ENCODE data around the gene KRTDAP.

Gene KRTDAP

GRCh38 chr19:35490364-35490763 is at the start of gene KRTDAP:
Gene KRTDAP (minus strand): TSS chr19:35490464. CDS start chr19:35490442, 22 bp downstream.
- H3K4me3 ChIP-seq (ENCODE audit: low read depth, low read length) = no peak within 1 kb of the TSS
- no peak for DNase-seq (ENCODE audit: low read depth)
- no peak for TF ChIP-seq CTCF (IDR thresholded peaks at IDR 0.05; ENCODE audit: insufficient read depth, low read depth, low read length, missing control alignments)

GRCh38 chr19:35539850-35540249 is 49.6 kb upstream of the KRTDAP start:
- DNase-seq (ENCODE audit: low read depth) = no peak
- no peak for TF ChIP-seq CTCF (IDR thresholded peaks at IDR 0.05; ENCODE audit: insufficient read depth, low read depth, low read length, missing control alignments)
- H3K4me3 ChIP-seq (ENCODE audit: low read depth, low read length) = no peak overlapping the region

GRCh38 chr19:35539314-35539713 is 49.0 kb upstream of the KRTDAP start:
- TF ChIP-seq CTCF (IDR thresholded peaks at IDR 0.05; ENCODE audit: insufficient read depth, low read depth, low read length, missing control alignments) = no peak
- DNase-seq (ENCODE audit: low read depth) = no peak
- H3K4me3 ChIP-seq (ENCODE audit: low read depth, low read length) = no peak overlapping the region

- no peak for TF ChIP-seq CTCF (IDR thresholded peaks at IDR 0.05; ENCODE audit: insufficient read depth, low read depth, low read length, missing control alignments)
- no peak for DNase-seq (ENCODE audit: low read depth)
- no peak overlapping the region for H3K4me3 ChIP-seq (ENCODE audit: low read depth, low read length)
Measured at GRCh38 chr19:35534803-35535480, 44.7 kb upstream of the KRTDAP start.

GRCh38 chr19:35533822-35534392 is 43.6 kb upstream of the KRTDAP start:
- TF ChIP-seq CTCF (IDR thresholded peaks at IDR 0.05; ENCODE audit: insufficient read depth, low read depth, low read length, missing control alignments) = no peak
- H3K4me3 ChIP-seq (ENCODE audit: low read depth, low read length) = no peak overlapping the region
- DNase-seq (ENCODE audit: low read depth) = peak; percentile 59

GRCh38 chr19:35533201-35533821 is 43.0 kb upstream of the KRTDAP start, which contains the start of gene GAPDHS:
Gene GAPDHS (plus strand): TSS chr19:35533456. CDS start chr19:35533528, 72 bp downstream.
- no peak for TF ChIP-seq CTCF (IDR thresholded peaks at IDR 0.05; ENCODE audit: insufficient read depth, low read depth, low read length, missing control alignments)
- no peak for DNase-seq (ENCODE audit: low read depth)
- no peak within 1 kb of the TSS for H3K4me3 ChIP-seq (ENCODE audit: low read depth, low read length)
